Measurements from ENCODE around the gene SP140L.

DNA sequence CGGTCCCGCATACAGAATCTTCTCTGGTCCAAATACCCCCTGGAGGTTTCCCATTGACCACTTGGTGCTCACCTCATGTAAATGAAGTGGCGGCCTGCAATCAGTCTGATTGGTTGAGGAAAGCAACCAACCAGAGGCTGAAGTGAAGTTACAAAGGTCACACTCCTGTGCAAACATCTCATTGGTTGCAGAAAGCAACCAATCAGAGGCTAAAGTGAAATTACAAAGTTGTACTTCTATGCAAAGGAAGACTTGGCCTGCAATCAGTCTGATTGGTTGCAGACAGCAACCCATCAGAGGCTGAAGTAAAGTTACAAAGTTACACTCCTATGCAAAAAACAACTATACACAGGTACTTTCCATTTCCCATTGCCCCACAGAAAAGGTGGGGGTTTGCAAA is 86.5 kb downstream of the SP140L start:
- TF ChIP-seq, protein P1, sequence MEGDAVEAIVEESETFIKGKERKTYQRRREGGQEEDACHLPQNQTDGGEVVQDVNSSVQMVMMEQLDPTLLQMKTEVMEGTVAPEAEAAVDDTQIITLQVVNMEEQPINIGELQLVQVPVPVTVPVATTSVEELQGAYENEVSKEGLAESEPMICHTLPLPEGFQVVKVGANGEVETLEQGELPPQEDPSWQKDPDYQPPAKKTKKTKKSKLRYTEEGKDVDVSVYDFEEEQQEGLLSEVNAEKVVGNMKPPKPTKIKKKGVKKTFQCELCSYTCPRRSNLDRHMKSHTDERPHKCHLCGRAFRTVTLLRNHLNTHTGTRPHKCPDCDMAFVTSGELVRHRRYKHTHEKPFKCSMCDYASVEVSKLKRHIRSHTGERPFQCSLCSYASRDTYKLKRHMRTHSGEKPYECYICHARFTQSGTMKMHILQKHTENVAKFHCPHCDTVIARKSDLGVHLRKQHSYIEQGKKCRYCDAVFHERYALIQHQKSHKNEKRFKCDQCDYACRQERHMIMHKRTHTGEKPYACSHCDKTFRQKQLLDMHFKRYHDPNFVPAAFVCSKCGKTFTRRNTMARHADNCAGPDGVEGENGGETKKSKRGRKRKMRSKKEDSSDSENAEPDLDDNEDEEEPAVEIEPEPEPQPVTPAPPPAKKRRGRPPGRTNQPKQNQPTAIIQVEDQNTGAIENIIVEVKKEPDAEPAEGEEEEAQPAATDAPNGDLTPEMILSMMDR (IDR thresholded peaks at IDR 0.05), result no peak
- no peak for TF ChIP-seq POLR2A (IDR thresholded peaks at IDR 0.05; ENCODE audit: low read depth)

All from esophagus muscularis mucosa (tissue), 3 donors.